ENCODE results near the gene SYMPK.

DNA sequence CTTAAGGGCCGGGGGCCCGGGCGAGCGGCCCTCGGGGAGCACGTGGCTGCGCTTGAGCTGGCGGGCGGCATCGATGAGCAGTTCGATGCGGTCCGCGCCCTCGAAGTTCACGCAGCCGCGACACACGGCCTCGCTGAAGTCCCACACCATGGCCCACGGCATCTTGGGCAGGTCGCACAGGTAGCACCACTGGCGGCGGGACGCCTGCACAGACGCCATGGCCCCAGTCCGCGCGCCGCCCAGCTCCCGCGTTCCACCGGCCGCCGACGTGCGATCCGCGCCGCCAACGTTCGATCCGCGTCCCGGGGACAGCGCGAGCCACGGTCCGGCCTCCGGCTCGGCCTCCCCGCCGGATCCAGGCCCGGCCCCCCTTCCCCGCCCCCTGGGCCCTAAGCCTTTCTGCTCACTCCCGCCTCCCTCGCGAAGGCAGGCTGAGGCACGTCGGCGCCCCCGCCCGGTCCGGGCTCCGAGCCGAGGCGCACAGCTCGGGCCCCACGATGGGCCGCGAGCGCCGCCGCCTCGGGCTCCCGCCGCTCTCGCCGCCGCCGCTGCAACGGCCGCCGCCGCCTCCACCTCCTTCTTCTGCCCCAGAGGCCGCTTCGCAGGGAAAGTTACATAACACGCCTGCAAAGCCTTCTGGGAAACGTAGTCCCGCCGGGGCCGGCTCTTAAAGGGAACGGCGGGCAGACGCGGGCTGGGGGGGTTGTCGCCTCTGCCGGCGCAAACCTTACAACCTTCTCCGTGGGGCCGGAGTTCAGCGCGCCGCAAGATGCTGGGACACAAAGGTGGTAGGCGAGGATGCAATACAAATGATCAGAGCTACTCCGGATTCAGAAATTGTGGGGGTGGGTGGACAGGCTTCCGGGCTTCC, 22.8 kb upstream of the SYMPK start, which contains the start of gene IRF2BP1:
- TF ChIP-seq, protein P1, sequence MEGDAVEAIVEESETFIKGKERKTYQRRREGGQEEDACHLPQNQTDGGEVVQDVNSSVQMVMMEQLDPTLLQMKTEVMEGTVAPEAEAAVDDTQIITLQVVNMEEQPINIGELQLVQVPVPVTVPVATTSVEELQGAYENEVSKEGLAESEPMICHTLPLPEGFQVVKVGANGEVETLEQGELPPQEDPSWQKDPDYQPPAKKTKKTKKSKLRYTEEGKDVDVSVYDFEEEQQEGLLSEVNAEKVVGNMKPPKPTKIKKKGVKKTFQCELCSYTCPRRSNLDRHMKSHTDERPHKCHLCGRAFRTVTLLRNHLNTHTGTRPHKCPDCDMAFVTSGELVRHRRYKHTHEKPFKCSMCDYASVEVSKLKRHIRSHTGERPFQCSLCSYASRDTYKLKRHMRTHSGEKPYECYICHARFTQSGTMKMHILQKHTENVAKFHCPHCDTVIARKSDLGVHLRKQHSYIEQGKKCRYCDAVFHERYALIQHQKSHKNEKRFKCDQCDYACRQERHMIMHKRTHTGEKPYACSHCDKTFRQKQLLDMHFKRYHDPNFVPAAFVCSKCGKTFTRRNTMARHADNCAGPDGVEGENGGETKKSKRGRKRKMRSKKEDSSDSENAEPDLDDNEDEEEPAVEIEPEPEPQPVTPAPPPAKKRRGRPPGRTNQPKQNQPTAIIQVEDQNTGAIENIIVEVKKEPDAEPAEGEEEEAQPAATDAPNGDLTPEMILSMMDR (IDR thresholded peaks at IDR 0.05; ENCODE audit: borderline replicate concordance, extremely low read depth, low read length, poor library complexity, severe bottlenecking), result no peak
- no peak for TF ChIP-seq EZH2 (IDR thresholded peaks at IDR 0.05; ENCODE audit: borderline replicate concordance, low read depth, low read length, severe bottlenecking)
